OCI-LY1 (cell line): ENCODE measurements around the gene EVL.

Experiments used
- EZH2 ChIP-seq: fragments of 200-600 bp; sonication (generic), shearing (Covaris generic); IDR thresholded peaks from 2 replicates; pipeline ENCODE4 v1.8.0; 2017; ENCODE audit warnings: borderline replicate concordance, mixed run types, mild to moderate bottlenecking, antibody characterized with exemption, low read length, moderate library complexity, mixed read lengths
- TF ChIP-seq, protein P1 (sequence below): fragments of 200-600 bp; sonication (generic), shearing (Covaris generic); IDR thresholded peaks from 2 replicates; pipeline ENCODE4 v1.5.1; 2017; ENCODE audit warnings: mild to moderate bottlenecking, antibody characterized with exemption, low read length, moderate library complexity, mixed read lengths

GRCh38 chr14:100086361-100086760 lies 21.1 kb downstream of the EVL start:
- TF ChIP-seq, protein P1, sequence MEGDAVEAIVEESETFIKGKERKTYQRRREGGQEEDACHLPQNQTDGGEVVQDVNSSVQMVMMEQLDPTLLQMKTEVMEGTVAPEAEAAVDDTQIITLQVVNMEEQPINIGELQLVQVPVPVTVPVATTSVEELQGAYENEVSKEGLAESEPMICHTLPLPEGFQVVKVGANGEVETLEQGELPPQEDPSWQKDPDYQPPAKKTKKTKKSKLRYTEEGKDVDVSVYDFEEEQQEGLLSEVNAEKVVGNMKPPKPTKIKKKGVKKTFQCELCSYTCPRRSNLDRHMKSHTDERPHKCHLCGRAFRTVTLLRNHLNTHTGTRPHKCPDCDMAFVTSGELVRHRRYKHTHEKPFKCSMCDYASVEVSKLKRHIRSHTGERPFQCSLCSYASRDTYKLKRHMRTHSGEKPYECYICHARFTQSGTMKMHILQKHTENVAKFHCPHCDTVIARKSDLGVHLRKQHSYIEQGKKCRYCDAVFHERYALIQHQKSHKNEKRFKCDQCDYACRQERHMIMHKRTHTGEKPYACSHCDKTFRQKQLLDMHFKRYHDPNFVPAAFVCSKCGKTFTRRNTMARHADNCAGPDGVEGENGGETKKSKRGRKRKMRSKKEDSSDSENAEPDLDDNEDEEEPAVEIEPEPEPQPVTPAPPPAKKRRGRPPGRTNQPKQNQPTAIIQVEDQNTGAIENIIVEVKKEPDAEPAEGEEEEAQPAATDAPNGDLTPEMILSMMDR, result no peak
- no peak for TF ChIP-seq EZH2
